MCF 10A (cell line): Measurements from ENCODE around the gene BCAS1. TPM values are rescaled to one million over a fixed set of nuclear protein-coding genes. Genes with fewer than 3 reads are reported as not detected.

Experiments
- BruUV-seq: library from RNA; stranded (reverse); fragments of 400-500 nt; replicated peaks from 2 replicates; lab custom pipeline; 2021; lab: Mats Ljungman, UMichigan
- CTCF ChIA-PET: fragments of 300-600 bp; sonication (Branson Sonifier 250); formaldehyde crosslinking; extraction: SDS; loops from one replicate; lab custom pipeline; 2021; ENCODE audit warnings: antibody characterized with exemption, inconsistent platforms; lab: Yijun Ruan, JAX
- POLR2A ChIA-PET: fragments of 300-600, 350-650 bp; sonication (Branson Sonifier 250); formaldehyde crosslinking; extraction: SDS; loops from one replicate; lab custom pipeline; 2020; ENCODE audit warnings: antibody characterized with exemption, inconsistent platforms; lab: Yijun Ruan, JAX
- DNase-seq: peaks from one replicate; pipeline ENCODE4 v3.0.0-alpha.2; 2018; ENCODE audit not compliant: unreplicated experiment
- H3K27ac Mint-ChIP-seq: one replicate; pipeline ENCODE4 v1.8.0; 2022; ENCODE audit warnings: mild to moderate bottlenecking, low read depth, mixed read lengths; ENCODE audit not compliant: unreplicated experiment
- H3K27me3 Mint-ChIP-seq: one replicate; pipeline ENCODE4 v1.8.0; 2022; ENCODE audit warnings: mixed read lengths; ENCODE audit not compliant: insufficient read depth, unreplicated experiment
- H3K36me3 Mint-ChIP-seq: one replicate; pipeline ENCODE4 v1.8.0; 2022; ENCODE audit warnings: mild to moderate bottlenecking, moderate library complexity, mixed read lengths; ENCODE audit not compliant: insufficient read depth, unreplicated experiment
- H3K4me1 Mint-ChIP-seq: one replicate; pipeline ENCODE4 v1.8.0; 2022; ENCODE audit warnings: mixed read lengths; ENCODE audit not compliant: insufficient read depth, unreplicated experiment
- H3K4me3 Mint-ChIP-seq: one replicate; pipeline ENCODE4 v1.8.0; 2022; ENCODE audit warnings: mild to moderate bottlenecking, moderate library complexity, mixed read lengths; ENCODE audit not compliant: unreplicated experiment
- H3K9me3 Mint-ChIP-seq: one replicate; pipeline ENCODE4 v1.8.0; 2022; ENCODE audit warnings: mixed read lengths; ENCODE audit not compliant: unreplicated experiment
- CTCF ChIP-seq: fragments of 200-600 bp; IDR thresholded peaks from one replicate; pipeline ENCODE4 v1.8.0; 2022; ENCODE audit warnings: antibody characterized with exemption, mild to moderate bottlenecking; ENCODE audit not compliant: unreplicated experiment
- intact Hi-C: fragments of 100-400 bp; cut with micrococcal nuclease; formaldehyde crosslinking; loops from 2 replicates; pipeline ENCODE4 v1.14.1; 2022
- total RNA-seq: library from RNA; stranded (reverse); gene quantifications from 2 replicates; pipeline ENCODE4 v1.2.3, GENCODE V29; 2022

Gene BCAS1
- total RNA-seq, 1 experiment from 2014 or later = not detected

- Mint-ChIP-seq H3K27ac (no peak overlapping the region), H3K4me3 (no peak overlapping the region), H3K4me1 (no peaks in the 10 kb centered on the region), H3K27me3 (peaks cover 11% of the 10 kb centered on the region), H3K36me3 (no peaks in the 10 kb centered on the region), H3K9me3 (no peaks in the 10 kb centered on the region)
- POLR2A ChIA-PET = no interaction called here
- CTCF ChIA-PET = interaction anchor here (0.5 to 0.6 kb wide), 2 partner anchors 61 to 271 kb away, joined by 3 read pairs; no protein-coding TSS in a partner anchor
- TF ChIP-seq CTCF = no peak
- no peak for DNase-seq
- BruUV-seq = no TSS peak
- intact Hi-C loops = no loop called here
Observed at GRCh38 chr20:53986037-53986650, 84.2 kb downstream of the BCAS1 start.

- no peaks in the 10 kb centered on the region for H3K36me3 Mint-ChIP-seq
- no peak for DNase-seq
- no peaks in the 10 kb centered on the region for H3K9me3 Mint-ChIP-seq
- H3K4me3 Mint-ChIP-seq = no peak overlapping the region
- intact Hi-C loops = no loop called here
- POLR2A ChIA-PET = no interaction called here
- no peaks in the 10 kb centered on the region for H3K4me1 Mint-ChIP-seq
- TF ChIP-seq CTCF = no peak
- H3K27me3 Mint-ChIP-seq = peaks cover 11% of the 10 kb centered on the region
- CTCF ChIA-PET = interaction anchor here (0.6 kb wide), 1 partner anchor 111 kb away, joined by 3 read pairs; no protein-coding TSS in a partner anchor
- no TSS peak for BruUV-seq
- H3K27ac Mint-ChIP-seq = no peak overlapping the region
Observed at GRCh38 chr20:53985150-53985518, 85.3 kb downstream of the BCAS1 start.

- no peak for DNase-seq
- peaks cover 11% of the 10 kb centered on the region for H3K27me3 Mint-ChIP-seq
- H3K36me3 Mint-ChIP-seq = no peaks in the 10 kb centered on the region
- CTCF ChIA-PET = interaction anchor here (0.6 kb wide), 3 partner anchors 12 to 1480 kb away, joined by 3 read pairs; no protein-coding TSS in a partner anchor
- no peaks in the 10 kb centered on the region for H3K4me1 Mint-ChIP-seq
- BruUV-seq = no TSS peak
- intact Hi-C loops = no loop called here
- no peak for TF ChIP-seq CTCF
- no peaks in the 10 kb centered on the region for H3K9me3 Mint-ChIP-seq
- POLR2A ChIA-PET = no interaction called here
- H3K27ac Mint-ChIP-seq = no peak overlapping the region
- no peak overlapping the region for H3K4me3 Mint-ChIP-seq
Observed at GRCh38 chr20:53984356-53985149, 85.8 kb downstream of the BCAS1 start.

GRCh38 chr20:53983401-53983800 lies 87.0 kb downstream of the BCAS1 start:
- Mint-ChIP-seq H3K36me3 (no peaks in the 10 kb centered on the region), H3K27me3 (peaks cover 11% of the 10 kb centered on the region), H3K4me1 (no peaks in the 10 kb centered on the region), H3K27ac (no peak overlapping the region), H3K9me3 (no peaks in the 10 kb centered on the region), H3K4me3 (no peak overlapping the region)
- TF ChIP-seq CTCF = no peak
- CTCF ChIA-PET = interaction anchor here (0.5 to 1.2 kb wide), 3 partner anchors 13 to 217 kb away, joined by 3 to 7 read pairs (median 3); no protein-coding TSS in a partner anchor
- no TSS peak for BruUV-seq
- intact Hi-C loops = no loop called here
- POLR2A ChIA-PET = no interaction called here
- no peak for DNase-seq
